Measurements from ENCODE around the gene RUNX3. TPM values are rescaled to one million over a fixed set of nuclear protein-coding genes. Genes with fewer than 3 reads are reported as not detected.

Gene RUNX3
- total RNA-seq, 1 experiment from 2014 or later: 22.6 TPM

GRCh38 chr1:24866211-24867083 lies 63.6 kb downstream of the RUNX3 start:
- Histone ChIP-seq H3K4me1 (ENCODE audit: control insufficient read depth in 1 of 2, insufficient read depth in 2 of 2, low read length in 2 of 2) (peaks cover 7 to 14% of the 10 kb centered on the region in 2 experiments; a peak in 2 of 4 replicates), H3K4me2 (ENCODE audit: low read length) (no peak overlapping the region), H3K79me2 (ENCODE audit: insufficient read depth, low read length) (no peaks in the 10 kb centered on the region), H3K9me2 (ENCODE audit: insufficient read depth) (no peaks in the 10 kb centered on the region), H2AFZ (ENCODE audit: low read depth, low read length, poor library complexity, severe bottlenecking) (no peak overlapping the region), H3K27ac (ENCODE audit: low read depth, low read length) (no peak overlapping the region), H3K4me3 (replicated peaks in 1 of 2; ENCODE audit: low read depth in 1 of 2, low read length in 2 of 2) (no peak overlapping the region), H3K9ac (ENCODE audit: low read length) (no peak overlapping the region), H3K9me3 (ENCODE audit: control insufficient read depth in 1 of 2, insufficient read depth in 1 of 2, low read depth in 1 of 2, low read length in 2 of 2) (no peaks in the 10 kb centered on the region), H3K27me3 (ENCODE audit: insufficient read depth, low read length) (no peaks in the 10 kb centered on the region), H3K36me3 (ENCODE audit: control insufficient read depth in 1 of 2, insufficient read depth in 2 of 2, low read length in 2 of 2) (no peaks in the 10 kb centered on the region), H4K20me1 (ENCODE audit: insufficient read depth) (no peaks in the 10 kb centered on the region)
- no peak for ATAC-seq
- intact Hi-C loops (cut with micrococcal nuclease): no loop called here
- ChIA-PET CTCF (no interaction called here), RAD21 (ENCODE audit: low non-redundant PET in 1 of 2, low total read pairs in 2 of 2, uncharacterized antibody in 2 of 2, unreplicated experiment in 2 of 2) (no interaction called here), POLR2A (no interaction called here)
- TF ChIP-seq TCF7L2 (IDR thresholded peaks at IDR 0.05; ENCODE audit: borderline replicate concordance, extremely low read depth, insufficient read depth, insufficient read length): no peak
- no peak for TF ChIP-seq MAX (IDR thresholded peaks at IDR 0.05)
- TF ChIP-seq POLR2AphosphoS5 (IDR thresholded peaks at IDR 0.05; ENCODE audit: low read depth, low read length): no peak
- TF ChIP-seq ZBTB33 (IDR thresholded peaks at IDR 0.05; ENCODE audit: extremely low read depth, insufficient replicate concordance, low read length): no peak
- no peak for TF ChIP-seq CEBPB (IDR thresholded peaks at IDR 0.05; ENCODE audit: low read depth)
- TF ChIP-seq POLR2A (IDR thresholded peaks at IDR 0.05; ENCODE audit: borderline replicate concordance, extremely low read depth, insufficient read depth, insufficient read length): no peak
- TF ChIP-seq SP1 (IDR thresholded peaks at IDR 0.05; ENCODE audit: low read depth): no peak
- TF ChIP-seq ELF1 (IDR thresholded peaks at IDR 0.05; ENCODE audit: borderline replicate concordance, low read depth): no peak
- TF ChIP-seq RAD21 (IDR thresholded peaks at IDR 0.05; ENCODE audit: low read depth): no peak
- TF ChIP-seq ATF3 (IDR thresholded peaks at IDR 0.05): no peak
- TF ChIP-seq EGR1 (IDR thresholded peaks at IDR 0.05; ENCODE audit: low read depth): no peak
- no peak for TF ChIP-seq ZFX (IDR thresholded peaks at IDR 0.05)
- no peak for TF ChIP-seq CTCF (IDR thresholded peaks at IDR 0.05 in 2 of 3, conservative IDR thresholded peaks at IDR 0.05 in 1 of 3; ENCODE audit: borderline replicate concordance in 1 of 3, insufficient read depth in 1 of 3, low read depth in 2 of 3, low read length in 2 of 3)
- no peak for TF ChIP-seq SRF (IDR thresholded peaks at IDR 0.05; ENCODE audit: low read depth)
- TF ChIP-seq REST (IDR thresholded peaks at IDR 0.05; ENCODE audit: low read depth): no peak
- TF ChIP-seq CBX3 (IDR thresholded peaks at IDR 0.05; ENCODE audit: low read depth): no peak
- no peak for TF ChIP-seq SIN3A (IDR thresholded peaks at IDR 0.05; ENCODE audit: low read depth)
- no peak for TF ChIP-seq EZH2phosphoT487 (IDR thresholded peaks at IDR 0.05; ENCODE audit: borderline replicate concordance)
- no peak for TF ChIP-seq EZH2 (IDR thresholded peaks at IDR 0.05)
- TF ChIP-seq JUND (IDR thresholded peaks at IDR 0.05): no peak
- BruUV-seq (replicated peaks): no TSS peak
- no peak for DNase-seq (ENCODE audit: low read depth, low spot score)
